C4-2B (cell line): ENCODE measurements around the gene PHACTR4.

Experiments used
- H3K27ac ChIP-seq: fragments of 450-650 bp; 2 replicates; pipeline ENCODE4 v1.5.1; 2017
- ZFX ChIP-seq: fragments of 450-650 bp; IDR thresholded peaks from 2 replicates; pipeline ENCODE4 v1.6.1; 2017
- TF ChIP-seq, protein P1 (sequence below): fragments of 450-650 bp; conservative IDR thresholded peaks from 2 replicates; pipeline ENCODE4 v1.5.1; 2017; ENCODE audit warnings: mild to moderate bottlenecking

Gene PHACTR4

DNA sequence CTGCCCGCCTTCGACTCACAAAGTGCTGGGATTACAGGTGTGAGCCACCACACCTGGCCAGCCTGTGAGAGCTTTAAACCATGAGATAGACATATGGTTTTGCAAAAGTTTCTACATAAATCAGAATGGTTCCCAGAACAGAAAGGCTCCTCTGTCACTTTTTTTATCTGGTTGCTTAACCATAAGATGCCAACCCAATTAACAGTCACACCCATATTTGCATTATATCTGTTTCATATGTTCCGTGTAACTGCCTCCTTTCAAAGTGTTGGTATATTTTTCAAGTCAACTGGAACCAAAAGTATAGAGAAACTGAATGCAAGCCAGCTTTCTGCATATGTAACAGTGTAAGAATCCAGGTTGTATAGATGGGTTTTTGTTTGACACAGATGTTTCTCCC is 112.6 kb downstream of the PHACTR4 start:
- H3K27ac ChIP-seq = no peak overlapping the region
- TF ChIP-seq, protein P1, sequence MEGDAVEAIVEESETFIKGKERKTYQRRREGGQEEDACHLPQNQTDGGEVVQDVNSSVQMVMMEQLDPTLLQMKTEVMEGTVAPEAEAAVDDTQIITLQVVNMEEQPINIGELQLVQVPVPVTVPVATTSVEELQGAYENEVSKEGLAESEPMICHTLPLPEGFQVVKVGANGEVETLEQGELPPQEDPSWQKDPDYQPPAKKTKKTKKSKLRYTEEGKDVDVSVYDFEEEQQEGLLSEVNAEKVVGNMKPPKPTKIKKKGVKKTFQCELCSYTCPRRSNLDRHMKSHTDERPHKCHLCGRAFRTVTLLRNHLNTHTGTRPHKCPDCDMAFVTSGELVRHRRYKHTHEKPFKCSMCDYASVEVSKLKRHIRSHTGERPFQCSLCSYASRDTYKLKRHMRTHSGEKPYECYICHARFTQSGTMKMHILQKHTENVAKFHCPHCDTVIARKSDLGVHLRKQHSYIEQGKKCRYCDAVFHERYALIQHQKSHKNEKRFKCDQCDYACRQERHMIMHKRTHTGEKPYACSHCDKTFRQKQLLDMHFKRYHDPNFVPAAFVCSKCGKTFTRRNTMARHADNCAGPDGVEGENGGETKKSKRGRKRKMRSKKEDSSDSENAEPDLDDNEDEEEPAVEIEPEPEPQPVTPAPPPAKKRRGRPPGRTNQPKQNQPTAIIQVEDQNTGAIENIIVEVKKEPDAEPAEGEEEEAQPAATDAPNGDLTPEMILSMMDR = no peak
- no peak for TF ChIP-seq ZFX

DNA sequence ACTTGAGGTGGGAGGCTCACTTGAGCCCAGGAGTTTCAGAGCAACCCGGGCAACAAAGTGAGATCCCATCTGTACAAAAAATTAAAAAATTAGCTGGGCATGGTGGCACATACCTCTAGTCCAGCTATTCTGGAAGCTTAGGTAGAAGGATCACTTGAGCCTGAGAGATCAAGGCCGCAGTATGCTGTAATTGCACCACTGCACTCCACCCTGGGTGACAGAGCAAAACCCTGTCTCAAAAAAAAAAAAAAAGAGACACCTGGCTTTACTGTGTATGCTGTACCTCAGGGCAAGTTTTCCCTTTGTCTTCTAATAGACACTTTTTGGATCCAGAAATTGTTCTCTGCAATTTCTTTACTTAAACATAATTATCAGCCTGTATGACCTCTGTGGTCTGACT is 113.2 kb downstream of the PHACTR4 start:
- no peak overlapping the region for H3K27ac ChIP-seq
- no peak for TF ChIP-seq ZFX
- TF ChIP-seq, protein P1 = no peak

DNA sequence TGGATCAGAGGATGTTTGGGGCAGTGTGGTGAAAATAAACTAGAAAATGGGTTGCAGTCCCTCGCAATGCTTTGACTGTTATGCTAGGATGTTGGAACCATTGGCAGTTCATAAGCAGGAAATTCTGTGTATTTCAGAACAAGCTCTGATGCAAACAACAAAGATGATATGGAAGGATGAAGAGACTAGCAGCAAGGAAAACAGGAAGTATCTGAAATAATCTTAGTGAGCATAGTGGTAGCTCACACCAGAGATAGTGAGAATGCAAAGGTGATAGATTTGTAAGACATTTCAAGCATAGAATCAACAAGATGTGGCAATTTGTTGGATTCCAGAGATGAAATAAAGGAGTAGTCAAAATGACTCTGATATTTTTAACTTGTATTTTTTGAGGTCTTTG is 125.2 kb downstream of the PHACTR4 start:
- TF ChIP-seq ZFX = no peak
- TF ChIP-seq, protein P1 = no peak
- H3K27ac ChIP-seq = no peak overlapping the region

DNA sequence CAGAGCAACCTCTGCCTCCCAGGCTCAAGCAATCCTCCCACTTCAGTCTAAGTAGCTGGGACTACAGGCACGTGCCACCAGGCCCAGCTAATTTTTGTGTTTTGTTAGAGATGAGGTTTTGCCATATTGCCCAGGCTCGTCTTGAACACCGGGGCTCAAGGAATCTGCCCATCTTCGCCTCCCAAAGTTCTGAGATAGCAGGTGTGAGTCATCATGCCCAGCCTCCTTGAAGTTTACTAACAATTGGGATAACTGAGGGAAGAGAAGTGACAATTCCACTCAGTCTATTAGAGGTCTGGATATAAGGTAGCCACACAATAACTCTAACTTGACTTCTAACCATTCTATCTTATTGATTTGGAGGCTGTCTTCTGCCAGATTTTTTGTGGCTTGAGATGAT is 130.0 kb downstream of the PHACTR4 start:
- TF ChIP-seq, protein P1 = no peak
- TF ChIP-seq ZFX = no peak

DNA sequence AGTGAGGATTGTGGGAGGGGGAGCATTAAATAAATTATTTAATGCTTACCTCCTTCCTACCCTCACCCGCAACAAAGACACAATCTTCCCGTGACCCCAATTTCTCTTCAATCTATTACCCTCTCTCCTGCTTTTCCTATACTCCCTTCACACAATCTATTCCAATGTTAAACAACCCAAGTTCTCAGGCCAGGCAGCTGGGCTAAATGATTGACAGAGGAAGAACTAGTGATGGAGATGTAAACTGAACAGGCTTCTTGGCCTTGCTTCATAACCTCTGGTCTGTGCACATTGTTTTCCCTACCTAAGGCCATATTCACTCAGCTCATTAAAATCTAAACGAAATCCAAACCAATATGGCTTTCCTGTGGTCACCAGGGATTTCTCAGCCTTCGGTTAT is 132.4 kb downstream of the PHACTR4 start:
- TF ChIP-seq, protein P1 = no peak
- no peak for TF ChIP-seq ZFX
- H3K27ac ChIP-seq = no peak overlapping the region

More for the DNA sequence above, 130.0 kb downstream of the PHACTR4 start:
- no peak overlapping the region for H3K27ac ChIP-seq

DNA sequence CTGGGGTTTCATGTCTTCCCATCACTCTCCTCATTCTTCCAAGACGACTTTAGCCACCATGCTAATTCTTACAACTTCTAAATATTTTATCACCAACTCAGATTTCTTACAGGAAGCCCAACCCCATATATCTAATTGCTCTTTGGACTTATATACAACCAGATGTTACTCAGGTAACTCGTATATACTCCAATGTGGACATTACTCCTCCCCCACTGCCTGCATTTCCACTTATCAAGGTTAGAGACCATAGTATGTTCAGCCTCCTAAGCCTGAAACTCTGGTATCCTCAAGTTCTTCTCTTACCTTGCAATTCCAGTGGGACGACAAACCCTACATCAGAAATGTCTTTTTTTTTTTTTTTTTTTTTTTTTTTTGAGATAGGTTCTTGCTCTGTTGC is 133.6 kb downstream of the PHACTR4 start:
- TF ChIP-seq ZFX = no peak
- no peak overlapping the region for H3K27ac ChIP-seq

DNA sequence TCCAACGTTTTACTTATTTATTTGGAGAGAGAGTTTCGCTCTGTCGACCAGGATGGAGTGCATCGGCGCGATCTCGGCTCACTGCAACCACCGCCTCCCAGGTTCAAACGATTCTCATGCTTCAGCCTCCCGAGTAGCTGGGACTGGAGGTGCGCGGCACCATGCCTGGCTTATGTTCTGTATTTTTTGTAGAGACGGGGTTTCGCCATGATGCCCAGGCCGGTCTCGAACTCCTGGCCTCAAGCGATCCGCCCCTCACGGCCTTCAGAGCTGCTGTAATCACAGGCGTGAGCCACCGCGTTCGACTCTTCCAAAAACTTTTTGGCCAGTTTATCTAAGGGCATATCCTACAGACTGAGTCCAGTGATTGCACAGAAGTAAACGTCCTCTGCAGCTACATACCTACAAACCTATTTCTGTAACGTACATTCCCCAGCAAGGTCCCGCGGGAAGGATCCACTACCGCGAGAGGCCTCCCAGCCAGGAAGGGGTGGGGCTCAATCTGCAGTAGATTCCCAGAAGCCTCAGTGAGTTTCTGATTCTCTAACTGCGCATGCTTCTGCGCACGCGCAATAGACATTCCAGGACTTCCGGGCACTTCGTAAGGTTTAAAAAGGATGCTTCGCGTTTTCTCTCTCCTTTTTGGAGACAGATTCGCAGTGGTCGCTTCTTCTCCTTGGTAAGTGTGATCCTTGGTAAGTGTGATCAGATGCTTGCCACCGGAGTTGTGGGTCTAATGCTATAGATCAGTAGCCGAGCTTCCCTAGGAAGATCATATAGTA is 136.1 kb downstream of the PHACTR4 start, which contains the start of gene RCC1:
Gene RCC1 (plus strand): TSS at position 638 of the 782 bp plus-strand sequence. CDS start 23,824 bp downstream, outside the sequence.
- peak within 1 kb of the TSS; percentile 91 for H3K27ac ChIP-seq
- peak; percentile 22; the same call in 1 of the 2 replicates for TF ChIP-seq ZFX
- TF ChIP-seq, protein P1 = no peak

DNA sequence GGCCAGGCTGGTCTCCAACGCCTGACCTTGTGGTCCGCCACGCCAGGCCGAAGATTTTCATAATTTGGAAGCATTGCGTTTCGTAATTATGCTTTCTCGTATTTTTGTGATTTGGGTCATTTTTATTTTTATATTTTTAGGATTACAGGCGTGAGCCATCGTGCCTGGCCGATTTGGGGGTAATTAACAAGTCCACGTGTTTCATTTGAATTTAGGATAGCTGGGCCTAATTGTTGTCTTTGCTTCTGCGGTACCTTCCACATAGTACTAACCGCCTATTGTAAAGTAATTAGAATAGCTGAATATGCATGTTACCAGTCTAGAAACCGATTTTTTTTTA is 137.3 kb downstream of the PHACTR4 start:
- TF ChIP-seq, protein P1 = no peak
- TF ChIP-seq ZFX = no peak
- peak overlapping the region; percentile 91 for H3K27ac ChIP-seq
